Hepatic stellate cell (primary cell): Measurements from ENCODE around the gene IDH3G.
"Not testable (repeated sequence)": the region's sequence is repeated elsewhere in the genome, so short reads cannot be mapped to it uniquely, and the experiment has no call there.

Experiments
- DNase-seq: peaks from one replicate; pipeline ENCODE4 v3.0.0; 2011; ENCODE audit warnings: low spot score

IDH3G gene

GRCh38 chrX:153794018-153794896 lies at the start of gene IDH3G, which contains the start of gene SSR4:
Gene IDH3G (minus strand): TSS chrX:153794375. CDS start chrX:153794326, 49 bp downstream.
Gene SSR4 (plus strand): TSS chrX:153794668. CDS start chrX:153794688, 20 bp downstream.
- peak; percentile 98 for DNase-seq

GRCh38 chrX:153836921-153837320 lies 42.7 kb upstream of the IDH3G start:
- no peak for DNase-seq

- DNase-seq, result no peak
Measured at GRCh38 chrX:153832728-153833127, 38.6 kb upstream of the IDH3G start.

- DNase-seq, result no peak
Measured at GRCh38 chrX:153831429-153832150, 37.4 kb upstream of the IDH3G start.

- DNase-seq, result no peak
Measured at GRCh38 chrX:153830640-153831428, 36.7 kb upstream of the IDH3G start.

- DNase-seq, result no peak
Measured at GRCh38 chrX:153829799-153830639, 35.8 kb upstream of the IDH3G start, which contains the start of gene PDZD4. Gene PDZD4 (minus strand): TSS chrX:153830544. CDS start chrX:153830298, 246 bp downstream.

- DNase-seq, result no peak
Measured at GRCh38 chrX:153829549-153829798, 35.3 kb upstream of the IDH3G start.

GRCh38 chrX:153828723-153829548 lies 34.8 kb upstream of the IDH3G start:
- peak; percentile 49 for DNase-seq

GRCh38 chrX:153828308-153828707 lies 34.1 kb upstream of the IDH3G start:
- DNase-seq, result peak; percentile 60

- DNase-seq, result peak; percentile 11
Measured at GRCh38 chrX:153827903-153828302, 33.7 kb upstream of the IDH3G start.

GRCh38 chrX:153827016-153827415 lies 32.8 kb upstream of the IDH3G start:
- no peak for DNase-seq

GRCh38 chrX:153825042-153825441 lies 30.9 kb upstream of the IDH3G start:
- DNase-seq, result no peak

- peak; percentile 2 for DNase-seq
Measured at GRCh38 chrX:153824348-153824747, 30.2 kb upstream of the IDH3G start.

GRCh38 chrX:153821066-153821465 lies 26.9 kb upstream of the IDH3G start:
- DNase-seq, result no peak

- DNase-seq, result no peak
Measured at GRCh38 chrX:153820601-153821000, 26.4 kb upstream of the IDH3G start.

- DNase-seq, result no peak
Measured at GRCh38 chrX:153819384-153820040, 25.3 kb upstream of the IDH3G start.

GRCh38 chrX:153818571-153819383 lies 24.6 kb upstream of the IDH3G start:
- no peak for DNase-seq

GRCh38 chrX:153818064-153818463 lies 23.9 kb upstream of the IDH3G start:
- not testable (repeated sequence) for DNase-seq
